Renal cortex interstitium (tissue), 15 donors: Measurements from ENCODE around the gene KPNA4. TPM values are rescaled to one million over a fixed set of nuclear protein-coding genes. Genes with fewer than 3 reads are reported as not detected.
A peak's percentile ranks its signal among the peaks of the same experiment; 100 is the strongest.
"Not testable (repeated sequence)": the region's sequence is repeated elsewhere in the genome, so short reads cannot be mapped to it uniquely, and the experiment has no call there.

ENCODE experiments used
- DNase-seq, 11 donors: peaks; one replicate each; pipeline ENCODE4 v3.0.0-alpha.2; 2013; ENCODE audit warnings: low read depth in 9 of 11, low spot score in 4 of 11; ENCODE audit errors: extremely low read depth in 1 of 11
- long read RNA-seq, 16 experiments: transcript quantifications; one replicate each; lab custom pipeline, GENCODE V29; 2026
- polyA plus RNA-seq, 3 donors: library from polyadenylated mRNA; unstranded; fragments of 120-200 nt; gene quantifications; one replicate each; pipeline ENCODE4 v1.2.1, GENCODE V29; 2013; ENCODE audit not compliant: insufficient read length in 3 of 3

The KPNA4 gene, protein sequence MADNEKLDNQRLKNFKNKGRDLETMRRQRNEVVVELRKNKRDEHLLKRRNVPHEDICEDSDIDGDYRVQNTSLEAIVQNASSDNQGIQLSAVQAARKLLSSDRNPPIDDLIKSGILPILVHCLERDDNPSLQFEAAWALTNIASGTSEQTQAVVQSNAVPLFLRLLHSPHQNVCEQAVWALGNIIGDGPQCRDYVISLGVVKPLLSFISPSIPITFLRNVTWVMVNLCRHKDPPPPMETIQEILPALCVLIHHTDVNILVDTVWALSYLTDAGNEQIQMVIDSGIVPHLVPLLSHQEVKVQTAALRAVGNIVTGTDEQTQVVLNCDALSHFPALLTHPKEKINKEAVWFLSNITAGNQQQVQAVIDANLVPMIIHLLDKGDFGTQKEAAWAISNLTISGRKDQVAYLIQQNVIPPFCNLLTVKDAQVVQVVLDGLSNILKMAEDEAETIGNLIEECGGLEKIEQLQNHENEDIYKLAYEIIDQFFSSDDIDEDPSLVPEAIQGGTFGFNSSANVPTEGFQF
- 10 to 100 TPM; 57.4 to 88.8 (median 80.7) TPM for polyA plus RNA-seq
- long read RNA-seq, donor 1, full-length matches to known transcripts = 4 of 4 reads
- long read RNA-seq, donor 1, partial matches to known transcripts = 0 of 4 reads
- long read RNA-seq, donor 1, other reads (novel, unspliced or antisense) = 0 of 4 reads
- long read RNA-seq, donor 2, full-length matches to known transcripts = 9 of 15 reads
- long read RNA-seq, donor 2, partial matches to known transcripts = 6 of 15 reads
- long read RNA-seq, donor 2, other reads (novel, unspliced or antisense) = 0 of 15 reads
- long read RNA-seq, donor 3, full-length matches to known transcripts = 4 of 15 reads
- long read RNA-seq, donor 3, partial matches to known transcripts = 11 of 15 reads
- long read RNA-seq, donor 3, other reads (novel, unspliced or antisense) = 0 of 15 reads
- long read RNA-seq, donor 4, full-length matches to known transcripts = 6 of 11 reads
- long read RNA-seq, donor 4, partial matches to known transcripts = 5 of 11 reads
- long read RNA-seq, donor 4, other reads (novel, unspliced or antisense) = 0 of 11 reads
- long read RNA-seq, donor 5 = 0 reads
- long read RNA-seq, donor 6, full-length matches to known transcripts = 6 of 17 reads
- long read RNA-seq, donor 6, partial matches to known transcripts = 11 of 17 reads
- long read RNA-seq, donor 6, other reads (novel, unspliced or antisense) = 0 of 17 reads
- long read RNA-seq, donor 7, full-length matches to known transcripts = 3 of 3 reads
- long read RNA-seq, donor 7, partial matches to known transcripts = 0 of 3 reads
- long read RNA-seq, donor 7, other reads (novel, unspliced or antisense) = 0 of 3 reads
- long read RNA-seq, donor 8, full-length matches to known transcripts = 11 of 21 reads
- long read RNA-seq, donor 8, partial matches to known transcripts = 10 of 21 reads
- long read RNA-seq, donor 8, other reads (novel, unspliced or antisense) = 0 of 21 reads
- long read RNA-seq, donor 9, full-length matches to known transcripts = 7 of 13 reads
- long read RNA-seq, donor 9, partial matches to known transcripts = 6 of 13 reads
- long read RNA-seq, donor 9, other reads (novel, unspliced or antisense) = 0 of 13 reads
- long read RNA-seq, donor 10, full-length matches to known transcripts = 10 of 10 reads
- long read RNA-seq, donor 10, partial matches to known transcripts = 0 of 10 reads
- long read RNA-seq, donor 10, other reads (novel, unspliced or antisense) = 0 of 10 reads
- long read RNA-seq, donor 11, full-length matches to known transcripts = 5 of 5 reads
- long read RNA-seq, donor 11, partial matches to known transcripts = 0 of 5 reads
- long read RNA-seq, donor 11, other reads (novel, unspliced or antisense) = 0 of 5 reads
- long read RNA-seq, donor 12, full-length matches to known transcripts = 1 of 1 reads
- long read RNA-seq, donor 12, partial matches to known transcripts = 0 of 1 reads
- long read RNA-seq, donor 12, other reads (novel, unspliced or antisense) = 0 of 1 reads
- long read RNA-seq, donor 13, full-length matches to known transcripts = 8 of 25 reads
- long read RNA-seq, donor 13, partial matches to known transcripts = 17 of 25 reads
- long read RNA-seq, donor 13, other reads (novel, unspliced or antisense) = 0 of 25 reads
- long read RNA-seq, donor 14, full-length matches to known transcripts = 5 of 10 reads
- long read RNA-seq, donor 14, partial matches to known transcripts = 5 of 10 reads
- long read RNA-seq, donor 14, other reads (novel, unspliced or antisense) = 0 of 10 reads
- long read RNA-seq, donor 15, full-length matches to known transcripts = 8 of 8 reads
- long read RNA-seq, donor 15, partial matches to known transcripts = 0 of 8 reads
- long read RNA-seq, donor 15, other reads (novel, unspliced or antisense) = 0 of 8 reads
- long read RNA-seq, donor 16, full-length matches to known transcripts = 27 of 43 reads
- long read RNA-seq, donor 16, partial matches to known transcripts = 16 of 43 reads
- long read RNA-seq, donor 16, other reads (novel, unspliced or antisense) = 0 of 43 reads

DNA sequence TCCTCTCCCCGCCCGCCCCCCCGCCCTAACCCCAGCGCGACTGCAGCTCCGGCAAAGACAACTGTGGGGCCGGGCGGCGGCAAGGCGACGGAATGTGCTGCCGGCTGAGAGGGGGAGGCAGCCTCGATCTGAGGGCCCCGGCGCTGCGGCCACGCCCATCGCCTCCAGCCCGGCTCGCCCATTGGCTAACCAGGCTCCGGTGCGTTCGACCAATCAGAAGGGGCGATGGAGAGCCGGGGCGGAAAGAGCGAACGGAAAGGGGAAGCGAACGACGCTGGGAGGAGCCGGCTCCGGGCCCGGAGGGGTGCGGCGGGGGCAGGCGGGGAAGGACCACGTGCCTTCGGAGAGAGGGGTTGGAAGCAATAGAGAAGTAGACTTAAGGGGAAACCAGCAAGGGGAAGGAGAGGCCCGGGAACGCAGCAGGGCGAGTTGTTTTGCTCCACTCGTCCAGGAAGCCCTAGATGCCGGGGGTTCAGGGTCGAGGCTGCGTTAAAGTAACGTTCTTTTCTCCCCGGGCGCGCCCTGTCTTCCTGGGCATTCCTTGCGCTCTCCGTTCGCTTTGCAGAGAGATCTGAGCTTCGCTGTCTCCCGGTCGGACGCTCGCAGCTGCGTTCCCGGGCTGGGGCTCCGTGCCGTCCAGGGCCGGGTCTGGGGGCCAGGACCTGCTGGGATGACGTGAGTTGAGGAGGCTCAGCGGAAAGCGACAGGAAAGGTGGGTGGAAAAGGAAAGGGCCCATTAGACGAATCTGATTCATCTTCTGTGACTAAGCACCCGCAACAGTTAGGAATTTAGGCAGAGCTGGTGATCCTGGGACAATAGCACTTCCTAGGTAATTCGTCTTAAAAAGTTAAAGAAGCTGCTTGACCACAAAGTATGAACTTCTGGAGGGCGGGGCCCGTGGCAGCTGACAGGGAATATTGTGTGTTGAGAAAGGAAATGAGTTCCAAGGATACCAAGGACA, at the start of gene KPNA4:
Gene KPNA4, minus strand, starts transcription at position 130 of the 962 bp plus-strand sequence. CDS start 289 bp downstream, outside the sequence.
- peak; percentile 88 to 98 (median 96) for DNase-seq

DNA sequence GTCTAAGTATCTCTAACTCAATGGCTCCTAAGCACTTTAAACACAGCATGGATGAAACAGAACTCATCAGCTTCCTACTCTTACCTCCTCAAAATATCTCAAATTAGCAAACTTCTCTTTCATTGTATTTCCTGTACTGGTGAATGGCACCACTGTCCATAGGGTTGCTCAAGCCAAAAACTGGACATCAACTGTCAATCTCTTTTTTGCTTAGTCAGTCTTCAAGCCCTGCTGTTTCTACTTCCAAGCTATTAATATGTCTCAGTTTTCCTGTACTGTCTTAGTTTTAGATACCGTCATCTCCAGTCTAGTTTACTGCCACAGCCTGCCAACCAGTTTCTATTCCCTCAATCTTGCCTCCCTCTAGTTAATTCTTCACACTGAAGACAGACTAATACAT, 48.3 kb upstream of the KPNA4 start:
- no peak for DNase-seq

GRCh38 chr3:160612386-160613075, 47.2 kb upstream of the KPNA4 start:
- no peak for DNase-seq

- DNase-seq = no peak
These were observed 45.8 kb upstream of the KPNA4 start for GRCh38 chr3:160611141-160611540.

DNA sequence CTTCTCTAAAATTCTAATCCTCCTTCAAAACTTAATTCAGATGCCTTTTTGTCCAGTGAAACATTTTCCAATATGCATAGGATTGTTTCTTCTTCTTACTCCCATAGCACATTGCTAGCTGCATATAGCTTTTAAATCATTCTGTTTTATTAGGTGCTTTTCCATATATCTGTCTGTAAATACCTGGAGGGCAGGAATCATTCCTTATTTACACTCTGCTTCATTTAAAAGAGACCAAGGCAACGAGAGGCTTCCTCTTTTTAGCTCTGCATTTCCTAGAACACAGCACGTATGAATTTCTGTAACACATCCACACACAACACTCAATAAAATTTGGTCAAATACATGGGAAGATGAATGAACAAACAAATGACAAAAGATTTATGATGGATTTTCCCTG, 43.5 kb upstream of the KPNA4 start:
- DNase-seq = no peak

GRCh38 chr3:160607826-160608225, 42.5 kb upstream of the KPNA4 start:
- DNase-seq = no peak

DNA sequence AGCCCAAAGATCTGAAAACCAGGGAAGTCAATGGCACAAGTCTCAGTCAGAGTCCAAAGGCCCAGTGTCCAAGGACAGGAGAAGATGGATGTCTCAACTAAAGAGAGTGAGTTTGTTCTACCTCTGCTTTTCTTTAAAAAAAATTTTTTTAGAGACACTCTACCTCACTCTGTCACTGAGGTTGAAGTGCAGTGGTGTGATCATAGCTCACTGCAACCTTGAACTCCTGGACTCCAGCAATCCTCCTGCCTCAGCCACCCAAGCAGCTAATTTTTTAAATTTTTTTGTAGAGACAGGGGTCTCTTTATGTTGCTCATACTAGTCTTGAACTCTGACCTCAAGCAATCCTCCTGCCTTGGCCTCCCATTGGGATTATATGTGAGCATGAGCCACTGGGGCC, 39.9 kb upstream of the KPNA4 start:
- DNase-seq = no peak

DNA sequence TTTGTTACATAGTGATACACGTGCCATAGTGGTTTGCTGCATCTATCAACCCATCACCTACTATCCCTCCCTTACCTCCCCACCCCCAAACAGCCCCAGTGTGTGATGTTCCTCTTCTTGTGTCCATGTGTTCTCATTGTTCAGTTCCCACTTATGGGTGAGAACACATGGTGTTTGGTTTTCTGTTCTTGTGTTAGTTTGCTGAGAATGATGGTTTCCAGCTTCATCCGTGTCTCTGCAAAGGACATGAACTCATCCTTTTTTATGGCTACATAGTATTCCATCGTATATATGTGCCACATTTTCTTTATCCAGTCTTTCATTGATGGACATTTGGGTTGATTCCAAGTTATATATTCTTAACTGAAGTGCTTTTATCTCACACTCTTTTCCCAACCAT, 38.5 kb upstream of the KPNA4 start:
- not testable (repeated sequence) for DNase-seq

- DNase-seq = no peak
These were observed 36.9 kb upstream of the KPNA4 start for GRCh38 chr3:160602259-160602658.

GRCh38 chr3:160601288-160601687, 35.9 kb upstream of the KPNA4 start:
- no peak for DNase-seq

- no peak for DNase-seq
These were observed 33.5 kb upstream of the KPNA4 start for GRCh38 chr3:160598865-160599264.

DNA sequence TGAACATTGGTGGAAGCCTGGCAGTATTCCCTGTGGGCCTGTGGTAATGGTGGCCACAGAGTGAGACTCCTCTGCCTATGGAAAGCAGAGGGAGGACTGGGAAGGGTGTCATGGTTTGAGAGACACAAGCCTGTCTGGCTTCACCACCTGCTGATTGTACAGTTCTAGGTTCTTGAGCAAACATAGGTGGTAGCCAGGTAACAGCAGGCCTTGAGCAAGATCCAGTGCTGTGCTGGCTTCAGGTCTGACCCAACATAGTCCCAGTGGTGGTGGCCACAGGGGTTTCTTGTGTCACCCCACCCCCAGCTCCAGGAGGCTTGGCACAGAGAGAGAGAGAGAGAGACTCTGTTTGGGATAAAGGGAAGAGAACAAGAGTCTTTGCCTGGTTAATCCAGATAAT, 22.7 kb upstream of the KPNA4 start:
- no peak for DNase-seq

DNA sequence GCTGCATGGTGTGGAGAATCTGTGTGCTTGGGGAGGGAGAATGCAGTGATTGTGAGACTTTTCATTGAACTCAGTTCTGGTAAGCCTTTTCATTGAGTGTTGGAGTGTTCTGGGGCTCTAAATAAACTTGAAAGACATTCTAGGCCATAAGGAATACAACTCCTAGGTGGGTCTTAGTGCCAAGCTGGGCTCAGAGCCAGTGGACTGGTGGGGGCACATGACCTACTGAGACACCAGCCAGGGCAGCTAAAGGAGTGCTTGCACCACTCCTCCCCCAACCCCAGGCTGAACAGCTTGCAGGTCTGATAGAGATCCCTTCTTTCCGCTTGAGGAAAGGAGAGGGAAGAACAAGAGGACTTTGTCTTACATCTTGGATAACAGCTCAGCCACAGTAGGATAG, 21.7 kb upstream of the KPNA4 start:
- DNase-seq = no peak

DNA sequence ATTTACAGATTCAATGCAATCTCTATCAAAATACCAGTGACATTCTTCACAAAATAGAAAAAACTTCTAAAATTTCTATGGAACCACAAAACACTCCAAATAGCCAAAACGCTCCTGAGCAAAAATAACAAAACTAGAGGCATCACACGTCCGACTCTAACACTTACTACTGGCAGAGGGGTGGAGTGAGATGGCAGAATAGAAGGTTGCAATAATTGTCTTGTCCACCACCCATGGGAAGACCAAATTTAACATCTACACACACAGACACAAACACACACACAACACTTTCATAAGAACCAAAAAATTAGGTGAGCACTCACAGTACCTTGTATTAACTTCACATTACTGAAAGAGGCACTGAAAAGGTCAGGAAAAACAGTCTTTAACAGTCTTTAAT, 21.3 kb upstream of the KPNA4 start:
- DNase-seq = no peak

DNA sequence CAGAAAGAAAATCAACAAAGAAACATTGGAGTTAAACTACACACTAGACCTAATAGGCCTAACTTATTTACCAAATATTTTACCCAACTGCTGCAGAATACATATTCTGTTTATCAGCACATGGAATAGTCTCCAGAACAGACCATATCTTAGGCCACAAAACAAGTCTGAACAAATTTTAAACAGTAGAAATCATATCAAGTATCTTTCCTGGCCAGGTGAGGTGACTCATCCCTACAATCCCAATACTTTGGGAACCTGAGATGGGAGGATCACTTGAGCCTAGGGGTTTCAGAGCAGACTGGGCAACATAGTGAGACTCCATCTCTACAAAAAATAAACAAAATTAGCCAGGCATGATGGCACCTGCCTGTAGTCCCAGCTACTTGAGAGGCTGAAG, 18.1 kb upstream of the KPNA4 start:
- no peak for DNase-seq
